GM18520 (cell line): ENCODE data around the gene CDY1B.
"Not testable (repeated sequence)": the region's sequence is repeated elsewhere in the genome, so short reads cannot be mapped to it uniquely, and the experiment has no call there.

Experiments used
- ATAC-seq: cut with Tn5 transposase; IDR thresholded peaks from one replicate; pipeline ENCODE4 v1.9.1; 2021; ENCODE audit not compliant: unreplicated experiment

Gene CDY1B, protein sequence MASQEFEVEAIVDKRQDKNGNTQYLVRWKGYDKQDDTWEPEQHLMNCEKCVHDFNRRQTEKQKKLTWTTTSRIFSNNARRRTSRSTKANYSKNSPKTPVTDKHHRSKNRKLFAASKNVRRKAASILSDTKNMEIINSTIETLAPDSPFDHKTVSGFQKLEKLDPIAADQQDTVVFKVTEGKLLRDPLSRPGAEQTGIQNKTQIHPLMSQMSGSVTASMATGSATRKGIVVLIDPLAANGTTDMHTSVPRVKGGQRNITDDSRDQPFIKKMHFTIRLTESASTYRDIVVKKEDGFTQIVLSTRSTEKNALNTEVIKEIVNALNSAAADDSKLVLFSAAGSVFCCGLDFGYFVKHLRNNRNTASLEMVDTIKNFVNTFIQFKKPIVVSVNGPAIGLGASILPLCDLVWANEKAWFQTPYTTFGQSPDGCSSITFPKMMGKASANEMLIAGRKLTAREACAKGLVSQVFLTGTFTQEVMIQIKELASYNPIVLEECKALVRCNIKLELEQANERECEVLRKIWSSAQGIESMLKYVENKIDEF

DNA sequence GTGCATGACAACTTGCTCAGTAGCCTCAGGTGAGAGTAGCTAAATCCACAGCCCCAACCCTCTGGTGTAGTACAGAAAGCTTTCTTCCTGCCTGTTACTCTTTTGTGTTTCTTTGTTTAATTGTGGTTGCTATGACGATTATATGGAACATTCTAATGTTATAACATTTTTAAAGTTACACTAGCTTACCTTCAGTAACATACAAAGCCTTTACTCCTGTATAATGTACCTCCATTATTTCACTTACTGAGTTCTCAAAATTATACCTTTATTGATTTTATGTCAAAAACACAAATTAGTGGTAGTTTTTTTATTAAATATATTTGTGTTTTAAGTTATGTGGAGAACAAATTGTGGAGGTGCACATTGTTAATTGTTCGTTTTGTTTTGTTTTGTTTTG is at the start of gene CDY1B:
Gene CDY1B (minus strand): TSS at position 101 of the 400 bp plus-strand sequence. CDS start 331 bp downstream, outside the sequence.
- not testable (repeated sequence) for ATAC-seq

DNA sequence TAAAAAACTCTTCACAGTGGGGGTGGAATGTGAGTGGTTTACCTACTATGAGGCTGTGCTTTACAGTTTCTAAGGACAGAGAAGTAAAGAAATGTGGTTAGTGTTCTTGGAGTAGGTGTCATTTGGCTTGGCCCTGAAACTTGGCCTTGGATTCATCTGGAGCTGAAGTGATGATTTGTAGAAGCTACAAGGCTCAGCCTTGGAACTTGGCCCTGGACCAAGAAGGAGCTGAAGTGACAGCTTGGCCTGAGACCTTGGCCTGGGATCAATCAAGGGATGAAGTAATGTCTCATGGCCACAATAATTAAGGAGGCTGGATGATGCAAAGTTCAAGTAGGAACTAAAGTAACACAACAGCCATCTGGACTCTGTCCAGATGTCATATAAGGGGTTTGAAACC is 1.7 kb upstream of the CDY1B start:
- not testable (repeated sequence) for ATAC-seq

DNA sequence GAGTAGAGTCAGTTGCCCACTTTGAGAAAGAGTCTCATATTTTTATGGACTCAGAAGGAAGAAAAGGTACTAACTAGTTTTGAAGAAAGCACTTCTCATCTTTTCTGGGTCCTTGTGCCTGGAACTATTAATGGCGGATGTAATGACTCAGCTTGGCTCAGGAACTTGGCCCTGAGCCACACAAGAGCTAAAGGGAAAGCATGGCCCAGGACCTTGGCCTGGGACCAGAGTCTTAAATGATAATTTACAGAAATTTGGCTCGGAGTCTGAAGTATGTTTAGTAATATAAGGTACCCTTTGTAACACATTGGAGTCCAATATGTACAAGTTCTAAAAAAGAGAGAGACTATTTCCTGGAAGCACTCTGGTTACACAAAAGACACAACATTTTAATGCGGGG is 4.6 kb downstream of the CDY1B start:
- ATAC-seq, result not testable (repeated sequence)

DNA sequence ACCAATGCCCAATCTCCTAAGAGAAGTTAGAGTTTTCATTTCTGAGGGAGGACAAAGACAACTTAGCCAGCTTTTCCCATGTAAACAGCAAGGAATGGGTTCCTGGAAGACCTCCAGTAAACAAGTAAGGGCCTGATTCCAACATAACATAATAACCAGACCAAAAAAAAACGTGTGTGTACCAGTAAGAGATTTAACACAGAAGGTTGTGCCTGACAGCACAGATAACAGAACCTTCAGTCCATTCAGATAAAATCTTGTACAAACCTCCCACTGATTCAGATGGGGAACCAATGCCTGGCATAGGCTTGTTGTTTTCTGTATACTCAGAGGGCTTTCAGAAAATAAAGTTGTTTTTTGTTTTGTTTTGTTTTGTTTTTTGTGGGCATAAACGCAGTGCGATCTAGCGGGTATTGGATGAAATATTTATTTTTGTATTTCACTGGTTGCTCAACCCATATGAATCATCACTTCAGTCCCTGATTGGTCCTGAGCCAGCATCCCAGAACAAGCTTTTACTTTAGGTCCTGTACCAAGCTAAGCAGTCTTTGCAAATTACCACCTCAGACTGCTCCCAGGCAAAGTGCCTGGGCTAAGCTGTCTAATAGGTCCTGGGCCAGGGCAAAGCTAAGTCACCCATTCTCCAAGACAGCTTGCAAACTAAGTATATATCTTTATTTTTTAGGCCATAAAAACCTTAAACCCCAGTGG is 8.7 kb downstream of the CDY1B start:
- ATAC-seq, result not testable (repeated sequence)

DNA sequence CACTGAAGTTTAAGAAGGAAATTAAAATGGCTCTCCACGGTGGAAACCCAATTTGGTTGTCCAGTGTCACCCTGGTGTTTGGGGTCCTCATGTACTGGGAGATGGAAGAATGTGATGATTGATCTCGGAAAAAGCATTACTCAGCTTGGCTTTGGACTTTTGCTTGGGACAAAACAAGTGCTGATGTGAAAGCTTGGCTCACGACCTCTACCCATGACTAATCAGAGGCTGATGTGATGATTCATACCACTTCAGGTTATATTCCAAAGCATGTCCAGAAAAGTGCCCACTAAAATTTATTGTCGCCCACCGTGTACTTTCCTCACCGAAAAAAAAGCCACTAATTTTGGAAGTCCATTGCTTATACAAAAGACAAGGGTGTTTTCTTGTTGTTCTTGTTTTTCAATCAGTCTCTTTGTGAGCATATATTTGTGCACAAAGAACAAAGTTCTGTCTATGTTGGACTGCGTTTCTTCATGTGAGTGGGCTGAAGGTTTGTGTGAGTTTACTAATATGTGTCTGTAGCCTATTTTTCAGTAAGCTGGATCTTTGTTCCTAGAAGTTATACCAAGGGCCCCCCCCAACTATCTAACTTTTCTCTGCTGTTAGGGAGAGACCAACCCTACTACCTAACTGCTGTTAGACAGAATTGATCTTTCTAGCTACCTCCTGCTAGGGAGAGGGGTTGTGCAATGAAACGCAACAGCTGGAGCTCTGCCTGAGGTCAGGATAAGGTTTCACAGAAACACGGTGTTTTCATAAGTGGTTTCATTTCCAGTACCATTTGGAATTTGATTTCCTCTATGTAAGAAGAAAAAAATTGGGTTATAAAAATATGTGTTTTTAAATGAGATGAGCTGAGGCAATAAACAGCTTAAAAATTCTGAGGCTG is 21.4 kb downstream of the CDY1B start:
- not testable (repeated sequence) for ATAC-seq
